Astrocyte of the hippocampus (primary cell): ENCODE results near the gene STING1.
"Not testable (repeated sequence)": the region's sequence is repeated elsewhere in the genome, so short reads cannot be mapped to it uniquely, and the experiment has no call there.

Experiments
- DNase-seq: peaks from one replicate; pipeline ENCODE4 v3.0.0; 2011; ENCODE audit warnings: low read depth, low spot score

The STING1 gene

DNA sequence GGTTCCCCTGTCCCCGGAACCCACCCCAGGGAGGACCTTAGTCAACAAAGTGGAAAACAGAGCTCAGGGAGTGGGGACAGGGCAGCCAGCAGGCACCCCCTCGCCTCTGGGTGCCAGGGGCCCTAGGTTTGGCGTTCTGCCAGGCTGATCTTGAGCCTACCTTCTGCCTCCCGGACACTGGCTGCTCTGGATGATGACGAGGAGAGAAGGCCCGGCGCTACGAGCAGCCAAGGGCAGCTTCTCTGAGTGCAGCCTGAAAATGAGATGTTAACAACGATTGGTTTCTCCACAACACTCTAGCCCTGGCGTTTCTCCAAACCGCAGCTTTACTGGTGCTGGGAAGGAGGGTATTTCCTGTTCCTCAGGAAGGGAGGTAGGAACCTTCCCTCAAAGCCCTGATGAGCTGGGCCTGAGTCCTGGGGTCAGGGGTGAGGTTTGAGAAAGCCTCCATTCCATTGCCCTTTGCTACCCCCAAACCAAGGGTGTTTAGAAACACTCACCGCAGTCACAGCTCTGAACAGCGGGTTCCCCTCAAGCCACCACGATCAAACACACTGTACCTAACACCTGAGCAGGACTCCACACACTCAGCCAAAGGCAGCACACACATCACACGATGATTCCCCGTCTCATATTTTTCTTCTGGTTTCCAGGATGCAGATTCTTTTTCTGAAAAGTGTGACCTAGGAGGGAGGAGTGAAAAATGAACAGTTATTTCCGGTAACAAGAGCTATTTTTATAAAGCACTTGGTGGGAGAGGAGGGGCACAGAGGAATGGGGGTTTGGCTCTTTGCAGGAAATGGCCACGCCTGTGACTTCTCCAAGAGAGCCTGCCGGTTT is at the start of gene STING1:
STING1 (minus strand) TSS at position 709 of the 840 bp plus-strand sequence. CDS start 1,054 bp downstream, outside the sequence.
- peak; percentile 95 for DNase-seq

GRCh38 chr5:139531772-139532169 is 49.2 kb upstream of the STING1 start:
- DNase-seq = no peak

GRCh38 chr5:139530079-139530478 is 47.5 kb upstream of the STING1 start:
- not testable (repeated sequence) for DNase-seq

- DNase-seq = not testable (repeated sequence)
These were observed 46.1 kb upstream of the STING1 start for GRCh38 chr5:139528695-139529094.

GRCh38 chr5:139527896-139528467 is 45.4 kb upstream of the STING1 start:
- DNase-seq = peak; percentile 32

DNA sequence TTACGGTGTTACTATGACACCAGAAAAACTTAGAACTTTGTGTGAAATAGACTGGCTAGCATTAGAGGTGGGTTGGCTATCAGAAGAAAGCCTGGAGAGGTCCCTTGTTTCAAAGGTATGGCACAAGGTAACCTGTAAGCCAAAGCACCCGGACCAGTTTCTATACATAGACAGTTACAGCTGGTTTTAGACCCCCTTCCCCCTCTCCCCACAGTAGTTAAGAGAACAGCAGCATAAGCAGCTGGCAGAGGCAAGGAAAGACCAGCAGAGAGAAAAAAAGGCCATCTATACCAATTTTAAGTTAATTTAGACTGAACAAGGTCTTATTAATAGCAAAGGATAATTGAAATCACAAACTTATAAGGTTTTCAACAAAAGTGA is 44.5 kb upstream of the STING1 start:
- not testable (repeated sequence) for DNase-seq

DNA sequence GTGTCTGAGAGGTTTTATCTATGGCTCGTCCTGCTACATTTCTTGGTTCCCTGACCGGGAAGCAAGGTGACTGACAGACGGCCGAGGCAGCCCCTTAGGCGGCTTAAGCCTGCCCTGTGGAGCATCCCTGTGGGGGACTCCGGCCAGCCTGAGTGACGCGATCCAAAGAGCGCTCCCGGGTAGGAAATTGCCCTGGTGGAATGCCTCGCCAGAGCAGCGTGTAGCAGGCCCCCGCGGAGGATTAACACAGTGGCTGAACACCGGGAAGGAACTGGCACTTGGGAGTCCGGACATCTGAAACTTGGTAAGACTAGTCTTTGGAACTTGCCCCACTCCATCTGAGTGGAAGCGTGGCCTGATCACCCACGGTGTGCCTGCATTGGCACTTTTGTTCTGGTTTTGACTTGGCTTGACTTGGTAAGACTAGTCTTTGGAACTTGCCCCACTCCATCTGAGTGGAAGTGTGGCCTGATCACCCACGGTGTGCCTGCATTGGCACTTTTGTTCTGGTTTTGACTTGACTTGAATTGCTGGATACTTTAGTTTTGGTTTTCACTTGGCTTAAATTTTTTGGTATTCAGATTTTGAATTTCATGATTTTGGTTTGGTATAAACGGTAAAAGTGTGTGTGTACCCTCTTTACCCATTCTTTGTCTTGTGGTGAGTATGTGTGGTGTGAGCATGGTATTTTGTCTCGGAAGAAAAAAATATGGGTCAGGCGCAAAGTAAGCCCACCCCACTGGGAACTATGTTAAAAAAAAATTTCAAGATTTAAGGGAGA is 43.9 kb upstream of the STING1 start:
- not testable (repeated sequence) for DNase-seq

DNA sequence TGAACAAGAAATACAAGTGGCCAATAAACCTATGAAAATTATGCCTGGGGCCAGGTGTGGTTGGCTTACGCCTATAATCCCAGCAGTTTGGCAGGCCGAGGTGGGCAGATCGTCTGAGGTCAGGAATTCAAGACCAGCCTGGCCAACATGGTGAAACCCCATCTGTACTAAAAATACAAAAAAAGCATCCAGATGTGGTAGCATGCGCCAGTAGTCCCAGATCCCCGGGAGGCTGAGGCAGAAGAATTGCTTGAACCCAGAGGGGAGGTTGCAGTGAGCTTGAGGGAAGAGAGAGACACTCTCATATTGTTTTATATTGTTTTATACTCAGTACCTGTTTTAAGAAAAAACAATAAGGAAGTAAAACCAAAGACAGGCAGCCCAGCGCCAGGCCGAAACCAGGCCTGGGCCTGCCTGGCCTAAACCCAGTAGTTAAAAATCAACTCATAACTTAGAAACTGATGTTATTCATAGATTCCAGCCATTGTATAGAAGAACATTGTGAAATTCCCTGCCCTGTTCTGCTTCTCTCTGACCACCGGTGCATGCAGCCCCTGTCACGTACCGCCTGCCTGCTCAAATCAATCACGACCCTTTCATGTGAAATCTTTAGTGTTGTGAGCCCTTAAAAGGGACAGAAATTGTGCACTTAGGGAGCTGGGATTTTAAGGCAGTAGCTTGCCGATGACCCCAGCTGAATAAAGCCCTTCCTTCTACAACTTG is 43.2 kb upstream of the STING1 start:
- not testable (repeated sequence) for DNase-seq

DNA sequence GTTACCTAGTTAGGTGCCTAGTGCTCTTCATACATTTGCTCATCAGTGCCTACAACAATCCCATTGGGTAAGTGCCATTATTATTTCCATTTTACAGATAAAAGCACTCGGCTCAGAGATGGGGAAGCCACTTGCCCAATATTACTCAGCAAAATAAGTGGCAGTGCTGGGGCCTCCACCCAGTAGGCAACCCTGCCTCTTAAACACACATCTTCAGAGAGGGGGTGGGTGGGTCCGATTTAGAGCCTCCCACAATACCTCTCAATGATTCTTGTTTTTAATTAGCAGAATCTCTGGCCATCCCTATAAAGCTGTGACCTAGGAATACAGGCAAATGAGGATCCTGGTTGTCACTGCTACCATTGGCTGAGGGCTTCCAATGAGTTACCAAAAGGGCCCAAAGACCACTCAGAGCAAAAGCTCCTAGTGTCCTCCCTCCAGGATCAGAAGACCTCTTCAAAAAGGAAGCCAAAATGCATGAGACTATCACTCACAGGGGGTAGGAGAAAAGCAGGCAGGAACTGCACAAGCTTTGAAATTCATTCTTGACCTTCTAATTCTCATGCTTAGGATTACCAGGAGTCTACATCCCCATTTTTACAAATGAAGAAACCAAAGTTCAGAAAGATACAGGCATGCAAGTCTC is 42.5 kb upstream of the STING1 start:
- no peak for DNase-seq

DNA sequence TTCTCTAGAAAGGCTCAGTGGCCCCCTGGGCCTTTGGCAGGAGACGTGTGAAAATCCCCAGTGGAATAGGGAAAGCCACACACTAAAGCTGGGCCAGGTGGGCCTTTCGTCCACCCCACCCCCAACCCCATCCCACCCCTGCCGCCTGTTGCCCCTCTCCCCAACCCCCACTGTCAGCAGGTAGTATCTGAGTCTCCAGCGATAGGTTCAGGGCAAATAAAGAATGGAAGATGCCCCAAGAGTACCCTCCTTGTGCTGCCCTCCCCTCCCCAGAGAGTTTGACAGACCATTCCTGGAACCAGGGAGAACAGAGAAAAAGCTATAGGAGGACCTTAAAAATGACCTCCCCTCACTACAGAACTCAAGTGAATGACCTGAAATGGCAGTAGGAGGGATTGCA is 41.9 kb upstream of the STING1 start:
- no peak for DNase-seq

- peak; percentile 9 for DNase-seq
These were observed 41.3 kb upstream of the STING1 start for GRCh38 chr5:139523635-139524445.

DNA sequence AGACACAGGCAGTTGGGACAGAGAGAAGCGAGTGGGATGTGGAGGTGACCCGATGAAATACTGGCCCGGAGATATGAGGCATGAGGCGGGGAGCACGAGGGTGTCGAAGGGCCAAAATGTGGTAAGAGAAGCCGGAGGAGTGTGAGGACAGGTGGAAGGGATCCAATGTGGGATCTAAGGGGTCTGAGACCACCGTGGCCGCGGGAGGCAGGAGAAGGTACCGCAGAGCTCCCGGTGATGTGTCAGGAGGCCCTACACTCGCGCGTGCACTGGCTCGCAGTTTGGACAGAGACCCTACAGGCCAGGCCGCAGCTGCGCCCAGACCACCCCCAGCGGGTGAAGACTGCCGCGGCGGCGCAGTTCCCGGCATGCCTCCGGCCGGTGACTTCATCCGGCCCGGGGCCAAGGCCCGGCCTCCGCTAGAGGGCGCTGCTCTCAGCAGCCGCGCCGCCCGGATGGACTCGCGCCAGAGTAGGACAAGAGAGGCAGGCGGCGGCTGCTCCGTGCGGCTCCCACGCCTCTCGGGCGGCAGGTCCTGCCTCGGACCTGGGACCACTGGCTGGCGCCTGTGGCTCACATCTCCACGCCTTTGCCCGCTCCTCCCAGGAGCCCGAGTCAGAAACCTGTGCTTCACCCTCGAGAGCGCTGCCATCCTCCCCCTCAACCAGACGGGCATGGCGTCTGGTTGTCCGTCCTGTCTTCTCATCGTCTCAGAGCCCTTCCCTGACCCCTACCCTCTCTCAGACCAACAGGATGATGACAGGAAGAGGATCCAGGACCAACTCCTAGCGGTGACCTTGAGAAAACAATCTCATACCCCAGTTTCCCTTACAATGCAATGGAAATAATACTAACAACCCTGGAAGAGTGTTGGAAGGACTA is 35.4 kb upstream of the STING1 start:
- DNase-seq = peak; percentile 97

DNA sequence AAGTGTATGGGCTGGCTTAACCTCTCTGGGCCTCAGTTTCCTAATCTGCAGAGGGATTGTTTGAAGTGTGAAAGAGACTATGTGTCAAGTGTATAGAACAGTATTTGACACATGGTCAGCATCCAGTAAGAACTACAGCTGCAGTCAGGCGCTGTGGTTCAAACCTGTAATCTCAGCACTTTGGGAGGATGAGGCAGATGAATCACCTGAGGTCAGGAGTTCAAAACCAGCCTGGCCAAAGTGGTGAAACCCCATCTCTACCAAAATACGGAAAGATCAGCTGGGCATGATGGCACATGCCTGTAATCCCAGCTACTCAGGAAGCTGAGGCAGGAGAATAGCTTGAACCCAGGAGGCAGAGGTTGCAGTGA is 31.9 kb upstream of the STING1 start:
- DNase-seq = no peak

- DNase-seq = no peak
These were observed 31.4 kb upstream of the STING1 start for GRCh38 chr5:139513852-139514485.

- DNase-seq = peak; percentile 86
These were observed 30.9 kb upstream of the STING1 start for GRCh38 chr5:139513434-139513833.

DNA sequence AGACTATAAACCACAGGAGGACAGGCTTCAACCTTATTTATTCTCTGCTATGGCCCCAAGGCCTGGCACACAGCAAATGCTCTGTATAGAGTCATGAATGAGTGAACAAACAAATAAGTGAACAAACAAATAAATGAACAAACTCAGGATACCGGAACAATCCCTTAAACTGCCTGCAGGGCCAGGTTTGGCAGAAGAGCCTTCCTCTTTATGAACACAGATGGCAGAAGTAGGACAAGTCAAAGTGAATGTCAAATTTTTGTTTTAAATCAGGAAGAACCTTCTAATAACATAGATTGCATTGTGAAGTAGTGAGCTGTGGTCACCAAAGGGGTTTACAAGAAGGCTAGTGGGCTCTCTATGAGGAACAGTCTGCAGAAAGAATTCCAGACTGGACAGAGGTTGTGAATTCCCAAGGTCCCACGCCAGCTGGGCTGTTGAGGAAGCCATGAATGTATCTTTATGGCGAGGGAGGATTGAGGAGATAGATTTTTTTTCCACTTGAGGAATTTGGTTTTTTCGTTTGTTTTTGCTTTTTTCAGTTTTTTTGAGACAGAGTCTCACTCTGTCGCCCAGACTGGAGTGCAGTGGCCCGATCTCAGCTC is 30.3 kb upstream of the STING1 start:
- DNase-seq = no peak

DNA sequence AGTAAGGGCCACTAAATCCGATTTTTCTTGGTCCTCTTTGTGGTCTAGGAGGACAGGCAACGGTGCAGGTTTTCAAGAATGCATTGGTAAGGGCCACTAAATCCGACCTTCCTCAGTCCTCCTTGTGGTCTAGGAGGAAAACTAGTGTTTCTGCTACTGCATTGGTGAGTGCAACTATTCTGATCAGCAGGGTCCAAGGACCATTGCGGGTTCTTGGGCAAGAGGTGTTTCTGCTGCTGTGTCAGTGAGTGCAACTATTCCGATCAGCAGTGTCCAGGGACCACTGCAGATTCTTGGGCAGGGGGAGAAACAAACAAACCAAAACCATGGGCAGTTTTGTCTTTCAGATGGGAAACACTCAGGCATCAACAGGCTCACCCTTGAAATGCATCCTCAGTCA is 22.2 kb upstream of the STING1 start:
- not testable (repeated sequence) for DNase-seq

DNA sequence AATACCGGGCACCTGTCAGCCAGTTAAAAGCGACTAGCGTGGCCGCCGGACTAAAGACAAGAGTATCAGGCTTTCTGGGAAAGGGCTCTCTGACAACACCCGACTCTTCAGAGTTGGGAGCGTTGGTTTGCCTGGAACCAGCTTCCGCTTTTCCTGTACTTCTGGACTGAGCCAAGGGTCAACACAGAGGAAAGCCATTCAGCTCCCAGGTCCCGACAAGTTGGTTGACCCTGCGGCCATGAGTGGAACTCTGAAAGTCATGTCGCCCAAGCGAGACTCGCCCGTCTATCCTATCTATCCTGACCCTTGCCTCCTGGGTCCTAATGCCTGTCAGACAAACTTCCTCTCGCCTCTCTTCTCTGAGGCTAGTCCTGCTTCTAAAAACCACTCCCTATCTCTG is 21.3 kb upstream of the STING1 start:
- not testable (repeated sequence) for DNase-seq
